HG02943 (cell line): ENCODE data around the gene CLSTN2.

Source experiments
- ATAC-seq: cut with Tn5 transposase; IDR thresholded peaks from one replicate; pipeline ENCODE4 v1.9.1; 2021; ENCODE audit warnings: mild to moderate bottlenecking, low read depth, moderate library complexity; ENCODE audit not compliant: unreplicated experiment

The CLSTN2 gene

DNA sequence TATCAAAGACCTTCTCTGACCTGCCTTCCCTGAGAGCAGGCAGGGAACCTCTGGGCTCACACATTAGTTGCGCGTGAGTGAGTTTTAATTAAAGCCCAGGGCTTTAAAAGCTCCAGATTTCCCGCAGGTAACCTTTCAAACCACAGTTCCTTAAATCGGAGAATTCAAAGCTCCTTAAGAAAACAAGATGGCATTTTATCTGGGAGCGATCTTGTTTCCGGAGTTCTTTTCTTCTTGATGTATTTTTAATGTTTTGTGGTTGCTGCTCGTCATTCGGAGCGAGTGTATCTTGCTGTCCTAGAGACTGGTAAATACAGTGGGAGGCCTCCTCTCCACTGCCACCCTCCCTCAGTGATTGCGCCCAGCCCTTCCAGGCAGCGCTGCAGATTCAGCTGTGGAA, 284.3 kb downstream of the CLSTN2 start:
- ATAC-seq, result no peak

DNA sequence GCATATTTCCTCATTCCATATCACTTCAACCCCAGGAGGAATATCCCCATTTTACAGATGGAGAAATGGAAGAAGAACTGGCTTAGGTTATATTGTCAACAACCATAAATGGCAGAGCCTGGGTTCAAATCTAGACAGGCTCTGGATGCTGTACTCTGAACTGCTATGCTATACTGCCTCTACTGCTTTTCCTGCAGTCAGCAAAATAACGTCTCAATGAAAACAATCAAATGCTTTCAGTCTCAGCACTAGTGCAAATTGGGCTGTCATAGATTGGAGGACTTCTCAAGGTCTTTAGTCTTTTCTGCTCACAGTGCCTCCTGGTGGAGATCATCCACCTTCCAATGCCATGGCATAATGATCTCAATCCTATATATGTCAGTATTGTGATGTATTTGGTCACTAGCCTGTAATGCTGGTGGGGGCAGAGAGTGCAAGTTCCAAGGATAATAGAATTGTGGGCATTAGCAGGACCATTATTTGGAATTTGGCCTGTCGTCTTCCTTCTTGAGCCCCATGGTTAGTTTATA, 285.0 kb downstream of the CLSTN2 start:
- ATAC-seq, result no peak

DNA sequence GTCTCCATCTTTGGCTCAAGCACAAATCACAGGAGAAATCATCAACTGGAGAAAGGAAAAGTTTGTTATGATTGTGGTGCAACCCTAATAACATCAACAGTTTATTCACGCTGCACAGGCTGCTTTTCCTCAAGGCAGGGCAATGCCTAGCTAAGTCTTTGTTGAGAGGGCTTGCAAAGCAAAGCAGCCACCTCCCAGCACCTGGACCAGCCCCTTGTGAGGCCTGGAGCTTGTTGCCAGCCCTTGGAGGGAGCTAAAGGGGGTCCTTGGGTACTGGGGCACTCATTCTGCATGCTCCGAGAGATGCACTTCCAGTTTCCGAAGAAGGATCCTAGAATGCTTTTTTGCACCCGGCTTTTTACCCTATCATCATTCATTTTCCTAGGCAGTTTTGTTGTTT, 288.2 kb downstream of the CLSTN2 start:
- ATAC-seq, result no peak

DNA sequence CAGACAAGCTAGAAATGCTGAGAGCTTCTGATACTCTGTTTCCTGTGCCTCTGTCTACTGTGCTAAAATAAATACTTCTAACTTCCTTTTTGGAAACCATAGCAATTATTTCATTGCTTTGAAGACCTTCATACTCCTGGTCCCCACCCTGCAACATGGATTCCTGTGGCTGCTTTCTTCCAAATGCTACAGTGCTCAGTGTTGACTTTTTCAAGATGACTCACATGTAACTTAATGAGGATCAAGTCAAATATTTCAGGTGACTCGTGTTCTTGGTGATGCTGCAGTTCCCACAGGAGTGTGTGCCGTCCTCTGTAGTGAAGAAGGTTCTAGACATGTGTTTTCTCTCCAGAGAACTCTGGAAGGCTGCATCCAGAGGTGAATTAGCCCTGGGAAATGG, 288.6 kb downstream of the CLSTN2 start:
- no peak for ATAC-seq

DNA sequence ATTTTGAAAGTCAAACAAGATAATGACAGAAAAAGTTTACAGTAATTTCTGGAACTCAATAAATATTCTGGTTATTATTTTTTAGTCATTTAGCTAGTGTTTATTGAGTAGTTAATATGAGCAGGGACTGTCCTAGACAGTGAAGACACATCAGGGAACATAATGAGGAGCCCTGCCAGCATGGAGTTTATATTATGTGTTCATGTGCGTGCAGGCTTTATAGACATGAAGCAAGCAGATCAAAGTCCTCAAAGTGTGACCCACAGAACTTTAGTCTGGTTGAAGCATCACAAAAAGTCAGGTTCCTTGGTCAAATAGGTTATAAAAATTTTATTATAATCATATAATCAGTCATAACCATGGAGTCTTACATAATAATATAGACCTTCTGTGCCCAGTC, 289.3 kb downstream of the CLSTN2 start:
- no peak for ATAC-seq

DNA sequence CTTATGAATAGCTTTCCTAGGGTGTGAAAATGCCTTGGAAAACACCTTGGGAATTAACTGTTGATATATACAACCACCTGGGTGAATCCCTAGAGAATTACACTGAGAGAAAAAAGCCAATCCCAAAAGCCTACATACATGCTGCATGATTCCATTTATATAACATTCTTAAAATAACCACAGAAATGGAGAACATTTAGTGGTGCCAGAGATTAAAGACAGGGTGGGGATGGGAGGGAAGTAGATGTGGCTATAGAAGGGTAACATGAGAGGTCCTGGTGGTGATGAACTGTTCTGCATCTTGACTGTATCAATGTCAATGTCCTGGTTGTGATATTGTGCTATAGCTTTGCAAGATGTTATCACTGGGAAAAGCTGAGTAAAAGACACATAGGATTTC, 291.0 kb downstream of the CLSTN2 start:
- no peak for ATAC-seq

DNA sequence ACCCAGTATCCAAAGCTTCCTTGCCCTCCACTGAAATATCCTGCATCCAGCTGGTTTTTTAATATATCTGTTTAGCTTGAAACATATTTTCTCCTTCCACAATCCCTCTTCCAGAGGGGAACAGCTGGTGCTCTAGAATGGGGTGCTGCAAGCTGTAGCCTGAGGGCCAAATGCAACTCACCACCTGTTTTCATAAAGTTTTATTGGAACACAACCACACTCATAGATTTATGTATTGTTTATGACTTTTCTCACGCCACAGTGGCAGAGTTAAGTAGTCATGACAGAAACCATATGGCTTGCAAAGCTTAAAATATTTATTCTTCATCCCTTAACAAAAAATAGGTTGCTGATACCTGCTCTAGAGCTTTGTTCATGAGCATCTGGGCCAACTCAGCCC, 298.7 kb downstream of the CLSTN2 start:
- no peak for ATAC-seq

DNA sequence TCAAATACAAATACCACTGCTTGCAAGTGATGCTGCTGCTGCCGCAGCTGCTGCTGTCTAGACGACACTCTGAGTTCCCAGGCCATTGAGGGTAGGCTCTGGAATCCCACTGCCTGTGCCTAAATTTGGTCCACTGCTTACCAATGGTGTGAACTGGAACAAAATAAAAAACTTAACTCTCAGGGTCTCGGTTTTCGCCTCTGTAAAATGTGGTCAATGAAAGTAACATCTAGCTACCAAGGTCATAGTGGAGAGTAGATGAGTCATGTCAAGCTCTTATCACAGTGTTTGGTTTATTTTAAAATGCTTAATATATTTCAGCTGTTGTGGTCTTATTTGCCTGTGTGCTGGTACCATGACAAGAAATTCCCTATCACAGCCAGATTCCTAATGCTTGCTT, 299.3 kb downstream of the CLSTN2 start:
- ATAC-seq, result no peak

DNA sequence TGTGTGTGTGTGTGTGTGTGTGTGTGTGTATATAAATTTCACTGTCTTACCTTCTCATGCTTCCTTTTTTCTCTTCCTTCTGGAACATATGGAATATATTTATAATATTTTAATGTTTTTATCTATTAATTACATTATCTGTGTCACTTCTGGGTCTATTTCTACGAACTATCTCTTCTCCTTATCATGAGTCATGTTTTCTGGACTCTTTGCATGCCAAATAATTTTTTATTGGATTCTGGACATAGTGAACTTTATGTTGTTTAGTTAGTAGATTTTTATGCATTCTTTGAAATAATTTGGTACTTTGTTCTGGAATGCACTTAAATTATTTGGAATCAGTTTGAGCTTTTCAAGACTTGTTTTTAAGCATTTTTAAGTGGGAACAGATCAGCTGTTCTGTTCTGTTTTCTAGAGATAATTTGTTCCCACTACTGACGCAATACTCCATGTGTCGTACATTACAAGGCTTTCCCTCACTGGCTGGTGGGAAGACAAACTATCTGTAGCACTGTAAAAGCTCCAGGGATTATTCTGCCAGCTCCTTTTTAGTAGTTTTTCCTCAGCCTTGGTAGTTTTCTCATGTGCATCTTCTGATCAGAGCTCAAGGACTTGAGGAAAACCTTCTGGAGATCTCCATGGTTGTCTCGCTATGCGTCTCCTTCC, 302.0 kb downstream of the CLSTN2 start:
- no peak for ATAC-seq

DNA sequence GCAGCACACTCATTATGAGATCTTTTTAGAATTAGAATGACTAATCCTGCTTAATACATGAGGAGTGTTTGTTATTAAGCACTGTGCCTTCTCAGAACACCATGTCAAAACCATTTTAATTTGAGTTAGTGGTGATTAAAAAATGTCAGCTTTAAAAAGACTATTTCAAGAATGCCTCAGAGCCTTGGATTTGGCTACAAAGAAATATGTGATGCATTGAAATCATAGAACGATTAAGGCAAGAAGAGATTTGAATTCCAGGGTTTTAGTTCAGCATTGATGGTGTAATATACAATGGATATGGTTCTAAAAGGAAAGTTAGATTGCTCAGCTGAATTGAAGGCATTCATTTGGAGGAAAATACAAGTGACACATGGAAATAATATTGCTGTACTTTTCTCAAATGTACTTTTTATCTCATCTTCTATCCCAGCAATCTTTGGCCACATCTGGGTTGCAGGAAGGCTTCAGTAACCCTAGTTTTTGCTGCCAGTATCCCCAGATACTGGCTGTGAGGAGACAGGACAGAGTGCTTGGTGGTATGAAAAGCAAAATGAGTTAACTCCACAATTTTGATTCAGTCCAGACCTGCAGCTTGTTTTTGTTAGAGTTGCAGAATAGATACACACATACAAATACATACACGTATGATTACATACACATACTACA, 303.8 kb downstream of the CLSTN2 start:
- no peak for ATAC-seq

DNA sequence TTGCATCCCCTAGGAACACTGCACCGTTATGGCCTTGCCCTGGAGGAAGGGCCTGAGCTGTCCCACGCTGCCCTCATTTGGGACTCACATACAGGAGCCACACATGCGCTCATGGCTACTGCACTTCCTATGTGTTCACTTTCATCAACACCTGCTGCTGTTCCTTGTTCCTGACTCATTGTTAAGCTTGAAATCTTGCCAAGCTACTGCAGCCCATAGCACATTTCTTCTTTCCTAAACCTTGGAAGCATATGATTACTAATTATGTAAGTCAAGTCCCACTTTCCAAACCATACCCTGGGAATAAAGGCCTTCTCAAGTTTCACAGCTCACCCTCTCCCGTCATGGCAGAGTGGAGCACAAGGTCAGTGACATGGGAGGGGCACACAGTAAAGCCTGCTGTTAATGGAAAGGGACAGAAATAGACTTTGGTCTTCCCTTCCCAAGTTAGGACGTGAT, 307.9 kb downstream of the CLSTN2 start:
- ATAC-seq, result no peak

DNA sequence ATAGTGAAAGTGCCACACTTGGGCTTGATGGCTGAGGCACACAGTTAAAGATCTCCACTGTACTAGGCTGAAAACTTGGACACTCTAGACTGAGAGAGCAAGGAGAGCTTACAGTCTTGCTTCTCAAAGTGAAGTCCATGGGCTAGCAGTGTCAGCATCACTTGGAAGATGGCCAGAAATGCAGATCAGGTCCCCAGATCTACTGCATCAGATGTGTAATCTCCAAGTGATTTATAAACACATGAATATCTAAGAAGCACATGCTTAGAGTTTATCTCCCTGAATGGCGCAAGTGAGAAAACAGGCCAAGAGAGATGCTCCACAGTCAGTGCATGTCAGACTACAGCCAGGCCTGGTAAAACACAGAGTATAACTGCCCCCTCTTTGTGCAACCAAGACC, 308.6 kb downstream of the CLSTN2 start:
- ATAC-seq, result no peak

DNA sequence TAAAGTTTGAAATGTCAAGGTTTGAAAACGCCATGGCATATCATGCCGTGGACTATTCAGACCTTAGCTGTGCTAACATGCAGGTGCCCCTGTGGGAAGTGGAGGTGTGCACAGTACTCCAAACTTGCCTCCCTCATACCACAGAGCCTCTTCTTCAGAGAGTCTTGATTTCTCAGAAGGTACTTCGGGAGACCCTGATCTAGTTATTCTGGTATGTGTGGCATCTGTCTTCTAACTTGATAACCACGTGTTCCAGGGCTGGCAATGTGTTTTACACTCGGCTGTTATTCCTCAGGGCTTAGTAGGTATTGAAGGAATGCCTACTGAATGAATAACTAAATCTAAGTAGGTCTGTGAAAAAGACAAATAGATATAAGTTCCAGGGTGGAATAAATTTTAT, 309.9 kb downstream of the CLSTN2 start:
- ATAC-seq, result no peak

DNA sequence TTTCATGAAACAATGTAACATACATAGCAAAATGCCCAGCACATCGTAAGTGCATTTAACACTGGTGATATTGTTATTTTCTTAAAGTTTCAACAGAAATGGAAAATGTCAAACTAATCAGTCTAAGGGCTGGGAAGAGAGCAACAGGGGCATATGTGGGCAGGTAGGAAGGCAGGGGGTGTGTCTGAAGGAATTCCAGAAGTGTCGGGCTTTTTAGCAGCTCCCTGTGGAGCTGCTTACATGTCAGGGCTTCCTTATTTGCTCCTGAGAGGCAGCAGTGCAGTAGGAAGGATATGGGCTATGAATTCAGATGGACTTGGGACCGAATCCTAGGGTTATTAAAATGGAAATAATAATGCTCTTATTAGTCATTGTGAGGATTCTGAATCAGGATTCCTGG, 311.6 kb downstream of the CLSTN2 start:
- ATAC-seq, result no peak

DNA sequence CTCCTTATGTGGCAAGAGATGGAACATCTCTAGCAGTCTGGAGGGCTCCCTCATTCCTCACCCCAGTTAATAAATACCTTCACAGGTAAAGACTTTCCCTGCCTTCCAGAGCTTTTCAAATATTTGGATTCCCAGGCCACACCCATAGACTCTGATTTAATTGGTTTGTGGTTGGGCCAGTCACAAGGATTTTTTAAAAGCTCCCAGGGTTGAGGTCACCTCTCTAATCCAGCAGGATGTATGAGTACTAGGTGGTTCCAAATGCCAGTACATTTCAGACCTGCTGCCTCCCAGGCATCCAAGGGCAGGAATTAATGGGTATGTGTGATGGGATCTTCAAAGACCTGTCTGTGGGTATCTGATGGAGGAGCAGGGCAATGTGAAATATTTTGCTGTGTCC, 312.8 kb downstream of the CLSTN2 start:
- no peak for ATAC-seq

DNA sequence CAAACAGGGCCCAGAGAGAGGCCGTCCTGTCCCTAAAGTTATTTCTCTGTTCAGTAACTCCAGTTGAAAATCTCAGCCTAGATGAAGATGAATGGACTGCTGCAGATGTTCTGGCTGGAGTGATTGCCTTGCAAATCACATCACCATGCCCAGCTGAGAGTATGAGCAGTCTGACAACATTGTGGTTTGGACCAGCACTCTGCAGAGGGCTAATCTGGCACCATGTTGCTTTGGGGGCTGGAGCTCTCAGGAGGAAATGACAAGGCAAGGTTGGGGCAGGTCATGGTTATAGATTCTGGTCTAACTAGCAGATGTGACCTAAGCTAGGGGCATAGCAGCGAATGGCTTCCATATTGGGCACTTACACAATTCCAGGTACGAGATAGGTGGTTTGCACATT, 314.2 kb downstream of the CLSTN2 start:
- ATAC-seq, result no peak

DNA sequence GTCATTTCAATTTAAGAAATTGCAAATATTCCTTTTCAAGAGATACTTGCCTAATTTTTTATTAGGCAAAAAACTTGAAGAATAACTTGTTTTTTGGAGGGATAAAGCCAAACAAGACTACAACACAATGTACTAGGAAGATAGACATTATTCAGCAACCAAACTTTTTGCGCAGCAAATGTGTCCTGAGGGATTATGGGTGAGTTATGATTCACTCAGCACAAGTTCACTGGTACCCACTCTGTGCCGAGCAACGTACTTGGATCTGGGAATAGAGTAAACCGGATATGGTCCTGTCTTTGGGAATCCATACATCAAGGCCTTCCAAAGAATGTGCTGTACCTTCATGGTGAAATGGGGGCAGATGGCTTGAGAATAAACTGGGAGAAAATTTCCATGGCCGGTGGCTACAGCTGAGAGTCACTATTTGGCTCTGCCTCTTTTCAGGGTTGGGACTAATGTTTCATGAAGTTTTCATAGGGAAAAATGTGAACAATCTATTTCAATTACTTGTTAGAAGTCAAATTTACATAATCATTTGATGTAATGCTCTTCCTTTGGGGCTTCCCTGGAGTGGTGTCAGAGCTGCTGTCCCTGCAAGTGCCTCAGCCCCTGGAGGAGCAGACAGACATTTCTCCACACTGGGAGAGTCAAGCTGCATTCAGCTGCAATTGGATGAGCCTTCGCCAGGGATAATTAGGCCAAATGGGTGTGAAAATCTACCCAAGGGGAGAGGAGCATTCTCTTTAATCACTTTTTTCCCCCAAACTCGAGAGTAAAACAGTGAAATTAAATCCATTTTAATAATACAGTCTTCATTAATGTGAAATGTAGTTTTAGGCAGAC, 315.2 kb downstream of the CLSTN2 start:
- no peak for ATAC-seq

DNA sequence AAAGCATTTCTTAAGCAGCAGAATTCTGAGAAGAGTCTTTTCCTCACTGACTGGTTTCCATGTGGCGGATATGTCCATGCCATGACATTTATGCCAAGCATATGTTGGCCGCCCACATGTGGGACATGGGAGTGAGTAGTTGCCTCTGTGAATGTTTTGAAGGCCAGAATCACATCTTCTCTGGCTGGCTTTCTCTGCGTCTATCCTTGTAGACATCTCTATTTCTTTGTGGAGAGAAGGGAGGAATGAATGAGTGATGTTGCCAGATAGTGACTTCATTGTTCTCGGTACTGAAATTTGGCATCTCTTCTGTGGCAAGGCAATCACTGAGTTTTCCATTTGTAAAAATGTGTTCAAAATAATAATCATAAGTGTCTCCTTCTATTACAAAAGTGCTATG, 316.0 kb downstream of the CLSTN2 start:
- ATAC-seq, result no peak

DNA sequence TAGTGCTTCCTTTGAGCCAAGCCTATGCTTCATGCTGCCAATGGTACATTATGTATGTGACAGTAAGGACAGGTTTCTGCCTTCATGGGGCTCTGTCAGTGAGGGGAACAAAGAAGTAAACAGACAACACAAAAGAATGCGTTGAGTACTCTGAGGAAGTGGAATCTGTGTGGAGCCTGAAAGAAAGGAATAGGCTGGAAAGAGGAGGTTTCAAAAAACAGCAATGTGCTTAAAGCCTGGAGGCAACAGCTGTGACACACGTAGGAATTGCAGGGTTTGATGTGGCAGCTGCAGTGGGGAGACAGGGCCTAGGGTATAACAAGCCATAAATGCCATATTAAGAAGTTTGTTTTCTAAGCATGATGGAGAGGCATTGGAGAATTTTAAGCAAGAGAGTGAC, 316.7 kb downstream of the CLSTN2 start:
- ATAC-seq, result no peak

DNA sequence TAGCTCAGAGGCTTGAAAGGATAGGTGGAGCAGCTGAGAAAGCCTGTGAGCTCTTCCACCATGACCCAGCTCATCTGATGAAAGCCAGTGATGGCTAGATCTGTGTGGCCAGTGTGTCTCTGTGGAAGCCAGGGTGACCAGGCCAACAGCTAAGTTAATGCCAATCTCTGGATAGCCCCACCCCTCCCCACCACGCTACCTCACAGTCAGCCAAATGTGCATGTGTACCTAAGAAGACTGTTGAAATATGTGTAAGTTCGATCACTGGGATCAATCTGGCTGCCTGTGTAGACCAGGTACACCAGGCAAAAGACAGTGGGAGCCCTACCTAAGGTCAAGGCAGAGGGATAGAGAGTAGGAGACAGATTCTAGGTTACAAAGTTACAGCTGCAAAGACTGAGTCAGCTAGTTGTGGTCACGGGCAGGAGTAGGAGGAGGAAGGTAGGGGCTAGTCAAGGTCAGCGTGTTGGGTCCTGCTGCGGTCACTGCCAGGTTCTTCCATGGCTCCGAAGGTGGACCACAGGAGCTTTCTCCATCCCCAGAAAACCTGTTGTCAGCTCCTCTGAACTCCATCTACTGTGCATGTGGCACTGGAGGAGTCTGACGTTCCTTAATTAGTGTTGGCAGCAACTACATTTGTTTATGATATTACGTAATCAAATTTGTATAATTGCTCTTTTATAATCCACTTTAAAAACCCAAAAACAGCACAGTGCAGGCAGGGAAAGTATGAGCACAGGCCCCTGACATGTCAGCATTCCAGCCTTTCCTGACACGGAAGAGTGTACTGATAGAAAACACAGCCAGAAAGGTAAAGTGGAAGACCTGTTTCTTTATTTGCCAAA, 318.0 kb downstream of the CLSTN2 start:
- no peak for ATAC-seq
